Epithelial cell of esophagus (primary cell): ENCODE data around the gene TAS1R2.
"Not testable (repeated sequence)": the region's sequence is repeated elsewhere in the genome, so short reads cannot be mapped to it uniquely, and the experiment has no call there.

ENCODE experiments used
- DNase-seq: peaks from one replicate; pipeline ENCODE4 v3.0.0; 2010; ENCODE audit warnings: low read depth
- H3K4me3 ChIP-seq: 2 replicates; pipeline ENCODE4 v1.5.1; 2011; ENCODE audit warnings: mild to moderate bottlenecking, low read length, control low read depth
- CTCF ChIP-seq: IDR thresholded peaks from 2 replicates; pipeline ENCODE4 v1.5.1; 2011; ENCODE audit warnings: low read depth, mild to moderate bottlenecking, low read length, control low read depth, inconsistent platforms; ENCODE audit not compliant: insufficient read depth; ENCODE audit errors: missing control alignments

Gene TAS1R2

GRCh38 chr1:18874600-18874999 is 15.1 kb upstream of the TAS1R2 start:
- TF ChIP-seq CTCF: no peak
- no peak overlapping the region for H3K4me3 ChIP-seq
- no peak for DNase-seq

- DNase-seq: no peak
- TF ChIP-seq CTCF: no peak
- no peak overlapping the region for H3K4me3 ChIP-seq
Measured at GRCh38 chr1:18874036-18874435, 14.6 kb upstream of the TAS1R2 start.

GRCh38 chr1:18872071-18872611 is 12.7 kb upstream of the TAS1R2 start:
- no peak overlapping the region for H3K4me3 ChIP-seq
- no peak for TF ChIP-seq CTCF
- DNase-seq: no peak

- DNase-seq: no peak
- H3K4me3 ChIP-seq: no peak overlapping the region
- TF ChIP-seq CTCF: no peak
Measured at GRCh38 chr1:18871401-18872070, 12.1 kb upstream of the TAS1R2 start.

- no peak for TF ChIP-seq CTCF
- no peak for DNase-seq
- no peak overlapping the region for H3K4me3 ChIP-seq
Measured at GRCh38 chr1:18870957-18871356, 11.5 kb upstream of the TAS1R2 start.

GRCh38 chr1:18870595-18870865 is 11.1 kb upstream of the TAS1R2 start:
- not testable (repeated sequence) for H3K4me3 ChIP-seq, DNase-seq

- TF ChIP-seq CTCF: no peak
- no peak overlapping the region for H3K4me3 ChIP-seq
- no peak for DNase-seq
Measured at GRCh38 chr1:18869847-18870594, 10.6 kb upstream of the TAS1R2 start.
